ENCODE data around the gene NKAIN2.
"Not testable (repeated sequence)": the region's sequence is repeated elsewhere in the genome, so short reads cannot be mapped to it uniquely, and the experiment has no call there.

The NKAIN2 gene

DNA sequence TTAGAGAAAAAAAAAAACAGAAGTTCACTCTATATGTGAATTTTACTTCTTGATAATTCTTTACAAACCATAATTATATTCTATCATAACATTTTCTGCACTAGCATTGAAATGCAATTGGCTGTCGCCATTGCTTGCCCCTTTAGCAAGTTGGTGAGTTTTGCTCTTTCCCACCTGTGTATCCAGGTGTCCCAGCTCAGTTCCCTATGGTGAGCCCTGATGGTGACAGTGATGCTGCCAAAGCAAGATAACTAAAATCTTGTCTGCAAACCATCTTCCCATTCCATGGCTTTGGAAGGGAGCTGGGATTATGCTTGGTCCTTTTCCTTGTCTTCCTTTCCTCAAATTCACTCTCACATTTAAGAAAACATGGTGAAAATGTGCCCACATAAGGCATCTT, 429.6 kb downstream of the NKAIN2 start:
- DNase-seq, result no peak

DNA sequence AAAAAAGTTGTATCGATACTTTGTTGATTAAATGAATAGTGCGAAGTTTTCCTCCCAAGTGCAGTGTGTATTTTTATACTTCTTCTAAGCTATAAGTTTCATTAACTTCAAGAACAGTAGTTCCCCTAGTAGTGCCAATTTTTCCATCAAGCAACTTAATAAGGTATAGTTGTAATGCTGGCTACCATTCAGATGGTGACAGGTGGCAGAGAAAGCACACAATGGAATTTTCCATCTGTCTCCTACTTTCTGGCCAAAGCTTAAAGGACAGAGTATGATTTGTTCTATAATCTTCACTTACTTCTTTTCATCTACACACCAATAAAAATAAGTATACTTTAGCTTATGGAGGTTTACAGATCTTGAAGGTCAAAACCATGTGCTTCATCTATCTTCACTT, 431.1 kb downstream of the NKAIN2 start:
- no peak for DNase-seq

DNA sequence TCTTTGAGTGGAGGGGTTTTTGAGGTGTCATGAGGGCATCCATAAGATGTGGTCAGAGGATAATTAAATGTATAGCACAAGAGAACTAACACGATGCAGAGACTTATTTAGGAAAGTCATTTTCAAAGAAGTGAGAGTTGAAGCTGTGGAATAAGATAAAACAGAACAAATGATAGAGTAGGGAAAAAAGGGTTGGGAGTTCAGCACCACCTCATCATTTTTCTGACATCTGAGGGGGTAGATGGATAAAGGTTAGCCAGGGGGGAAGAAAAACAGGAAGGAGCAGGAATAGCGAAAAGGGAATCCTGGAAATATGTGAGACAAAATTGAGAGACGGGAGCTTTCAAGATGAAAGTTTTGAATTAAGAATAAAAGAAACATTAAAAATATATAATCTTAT, 434.2 kb downstream of the NKAIN2 start:
- DNase-seq, result no peak

DNA sequence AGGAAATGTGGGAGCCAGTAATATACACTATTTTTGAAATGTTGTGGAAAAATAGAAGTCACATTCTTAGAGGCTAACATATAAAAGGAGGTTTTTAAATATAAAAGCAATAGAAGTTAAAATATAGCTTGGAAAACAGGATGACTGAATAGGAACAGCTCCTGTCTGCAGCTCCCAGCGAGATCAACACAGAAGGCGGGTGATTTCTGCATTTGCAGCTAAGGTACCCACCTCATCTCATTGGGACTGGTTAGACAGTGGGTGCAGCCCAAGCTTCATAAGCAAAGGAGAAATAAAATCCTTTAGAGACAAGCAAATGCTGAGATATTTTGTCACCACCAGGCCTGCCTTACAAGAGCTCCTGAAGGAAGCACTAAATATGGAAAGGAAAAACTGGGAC, 434.7 kb downstream of the NKAIN2 start:
- not testable (repeated sequence) for DNase-seq

DNA sequence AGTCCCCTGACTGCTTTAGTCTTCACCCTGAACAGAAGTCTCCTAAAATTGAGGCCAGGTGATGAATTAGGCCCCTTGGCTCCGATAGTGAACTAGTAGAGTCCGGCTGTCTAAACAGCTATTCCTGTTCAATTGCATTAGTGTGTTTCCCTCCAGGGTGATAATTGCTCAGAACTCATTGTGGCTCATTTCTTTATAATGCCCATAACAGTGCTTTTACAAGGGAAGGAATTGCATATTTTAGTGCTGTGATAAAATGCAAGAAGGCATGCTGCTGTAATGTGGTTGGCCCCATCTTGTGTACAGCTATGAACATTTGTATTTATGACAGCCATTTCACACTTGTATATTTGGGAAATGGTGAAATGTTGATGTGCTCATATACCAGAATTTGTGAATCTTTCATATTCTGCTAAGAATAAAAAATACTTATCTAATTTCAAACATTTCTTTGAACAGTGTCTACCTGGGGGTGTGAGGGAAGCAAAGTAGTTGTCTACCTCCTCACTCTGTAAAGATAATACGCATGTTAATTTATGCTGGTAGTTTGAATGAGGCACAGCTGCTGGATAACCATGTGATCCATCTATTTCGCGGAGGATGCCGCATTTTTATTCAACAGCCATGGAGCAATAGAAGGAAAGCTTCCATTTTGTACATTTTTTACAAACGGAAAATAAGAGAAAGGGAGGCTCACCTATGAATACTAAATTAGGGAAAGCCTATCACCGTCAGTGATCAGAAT, 451.4 kb downstream of the NKAIN2 start:
- no peak for DNase-seq

DNA sequence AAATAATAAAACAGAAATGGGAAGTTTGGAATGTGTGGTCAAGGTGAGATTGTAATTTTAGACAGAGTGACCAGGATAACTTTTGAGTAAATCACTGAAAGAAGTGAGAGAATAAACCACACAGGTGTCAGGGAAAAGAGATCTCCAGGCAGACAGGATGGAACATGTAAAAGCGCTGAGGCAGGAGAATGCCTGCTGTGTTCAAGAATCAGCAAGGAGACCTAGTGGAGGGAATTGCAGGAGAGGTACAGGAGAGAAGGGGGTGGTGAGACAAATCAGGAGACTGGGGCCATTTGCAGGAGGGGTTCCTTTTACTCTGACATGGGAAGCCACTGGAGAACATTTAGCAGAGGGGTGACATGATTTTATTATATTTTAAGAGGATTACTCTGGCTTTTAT, 456.7 kb downstream of the NKAIN2 start:
- DNase-seq, result no peak

DNA sequence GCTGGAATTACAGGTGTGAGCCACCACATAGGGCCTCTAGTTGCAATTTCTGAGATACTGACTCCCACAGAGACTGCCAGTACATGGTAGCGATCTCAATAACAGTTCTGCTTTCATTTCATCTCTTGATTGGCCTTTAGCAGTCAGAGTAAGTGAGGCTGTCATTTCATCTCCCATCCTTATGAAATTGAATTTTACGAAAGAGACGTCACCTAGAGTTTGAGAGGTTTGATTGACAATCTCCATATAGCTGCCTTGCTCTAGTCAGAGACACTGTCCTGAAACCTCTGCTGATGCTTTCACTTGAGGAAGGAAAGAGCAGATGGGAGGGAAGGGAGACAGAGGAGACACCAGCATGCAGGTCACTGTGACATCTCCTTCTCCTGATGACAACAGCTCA, 466.1 kb downstream of the NKAIN2 start:
- DNase-seq, result no peak

DNA sequence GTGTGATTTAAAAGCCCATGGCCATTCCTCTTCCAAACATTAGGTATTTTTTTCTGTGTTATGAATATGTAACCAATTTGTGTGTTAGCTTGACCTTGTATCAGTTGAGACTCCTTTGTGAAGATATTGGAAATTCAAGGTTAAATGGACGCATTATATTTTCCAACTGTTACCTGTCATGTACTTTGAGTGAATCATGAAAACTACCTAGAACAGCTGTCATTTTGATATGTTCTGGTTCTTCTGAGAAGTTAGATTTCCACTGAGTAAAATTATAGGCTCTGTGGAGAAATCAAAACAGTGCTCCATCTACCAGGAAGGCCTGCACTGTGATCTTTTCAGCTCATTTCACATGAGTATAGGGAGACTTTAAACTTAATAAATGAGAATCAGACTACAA, 470.0 kb downstream of the NKAIN2 start:
- no peak for DNase-seq

DNA sequence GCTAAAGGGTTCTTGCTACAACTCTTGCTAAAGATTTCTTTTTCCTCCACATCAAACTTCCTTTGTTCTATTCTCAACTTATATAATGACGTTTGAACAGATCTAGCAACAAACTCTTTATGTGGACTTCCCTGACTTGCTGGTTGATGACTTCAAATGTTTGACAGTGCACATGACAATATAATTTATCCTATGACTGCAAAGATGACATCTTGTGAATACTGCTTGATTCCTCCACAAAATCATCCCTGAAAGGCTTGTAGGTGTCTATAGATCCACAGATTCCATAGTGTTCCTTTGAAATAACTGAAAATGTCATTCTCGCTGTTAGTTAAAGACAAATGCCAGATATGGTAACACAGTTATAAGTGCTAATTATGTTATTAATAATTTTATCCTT, 478.9 kb downstream of the NKAIN2 start:
- DNase-seq, result no peak

DNA sequence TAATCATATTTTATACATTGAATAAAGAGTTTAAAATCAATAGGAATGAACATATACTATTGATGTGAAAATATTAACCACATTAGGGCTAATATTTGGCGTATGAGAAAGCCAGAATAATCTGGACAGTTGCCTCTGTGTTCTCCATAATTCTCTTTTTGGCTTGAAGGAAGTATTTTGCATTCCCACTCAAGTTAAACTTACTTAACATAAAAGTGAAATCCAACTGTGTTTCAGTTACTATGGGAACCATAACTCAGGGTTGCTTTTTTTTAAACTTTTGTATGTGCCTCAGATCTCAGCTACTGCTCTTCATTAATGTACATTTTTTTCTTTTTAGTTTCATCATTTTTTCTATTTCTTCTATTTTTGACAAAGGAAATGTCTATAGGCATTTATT, 479.8 kb downstream of the NKAIN2 start:
- DNase-seq, result no peak

DNA sequence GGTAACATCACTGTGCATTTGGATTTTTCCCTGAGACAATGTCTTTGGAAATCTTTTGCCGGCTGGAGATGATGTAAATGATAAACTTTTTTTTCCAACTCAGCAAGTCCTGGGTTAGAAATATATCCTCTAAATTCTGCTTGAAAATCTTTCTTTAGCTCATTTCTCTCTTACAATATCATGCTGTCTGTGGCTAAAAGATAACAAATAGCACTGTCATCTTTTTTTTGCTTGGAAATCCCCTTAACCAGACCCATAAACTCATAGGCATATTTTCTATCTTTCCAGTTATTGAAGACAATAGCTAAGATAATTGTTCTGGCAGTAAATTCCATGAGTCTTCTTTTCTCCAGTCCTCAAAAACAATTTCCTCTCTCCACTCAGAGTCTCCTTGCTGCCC, 481.5 kb downstream of the NKAIN2 start:
- no peak for DNase-seq

DNA sequence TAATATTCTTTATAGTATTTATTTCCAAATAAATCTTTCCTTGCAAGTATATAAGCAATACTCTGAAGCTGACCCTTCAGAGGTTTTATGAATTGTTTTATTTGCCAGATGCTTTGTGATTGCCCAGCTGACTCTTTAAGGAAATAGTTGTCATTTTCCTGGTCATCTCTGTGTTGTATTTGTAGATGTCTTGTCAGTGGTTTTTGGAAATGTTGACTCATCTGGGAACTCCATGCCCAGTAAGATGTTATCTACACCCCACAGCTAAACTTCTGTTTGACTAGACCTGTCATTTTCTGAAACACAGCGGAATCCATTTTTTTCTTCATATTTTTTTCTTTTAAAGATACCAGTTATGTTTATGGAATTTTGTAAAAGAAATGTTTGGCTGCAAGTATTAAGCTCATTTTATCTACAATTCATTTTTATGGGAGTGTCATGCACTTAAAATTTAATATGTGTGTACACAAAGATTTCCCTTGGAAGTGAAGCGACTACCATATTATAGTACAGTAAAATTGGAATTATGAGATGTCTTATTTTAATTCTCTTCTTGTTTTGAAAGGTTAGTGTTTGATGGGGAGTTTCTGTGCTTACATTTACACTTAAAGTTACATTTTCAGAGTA, 491.0 kb downstream of the NKAIN2 start:
- DNase-seq, result no peak

DNA sequence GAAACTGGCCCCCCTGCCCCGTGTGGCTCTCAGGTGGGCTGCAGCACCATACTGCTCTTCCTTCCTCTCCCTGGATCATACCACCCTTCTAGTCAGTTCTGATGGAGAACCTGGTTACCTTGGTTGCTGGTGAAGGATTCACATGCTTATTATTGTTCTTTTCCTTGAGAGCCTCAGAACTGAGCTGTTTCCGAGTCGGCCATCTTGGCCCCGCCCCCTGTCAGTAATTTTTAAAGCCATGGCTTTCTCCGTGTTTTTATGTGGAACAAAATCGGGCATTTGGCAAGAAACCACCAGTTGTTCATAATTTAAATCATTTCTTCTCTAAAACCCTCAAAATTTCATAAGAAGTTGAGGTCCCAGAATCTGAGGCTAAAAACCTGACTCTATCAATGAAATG, 493.8 kb downstream of the NKAIN2 start:
- no peak for DNase-seq

DNA sequence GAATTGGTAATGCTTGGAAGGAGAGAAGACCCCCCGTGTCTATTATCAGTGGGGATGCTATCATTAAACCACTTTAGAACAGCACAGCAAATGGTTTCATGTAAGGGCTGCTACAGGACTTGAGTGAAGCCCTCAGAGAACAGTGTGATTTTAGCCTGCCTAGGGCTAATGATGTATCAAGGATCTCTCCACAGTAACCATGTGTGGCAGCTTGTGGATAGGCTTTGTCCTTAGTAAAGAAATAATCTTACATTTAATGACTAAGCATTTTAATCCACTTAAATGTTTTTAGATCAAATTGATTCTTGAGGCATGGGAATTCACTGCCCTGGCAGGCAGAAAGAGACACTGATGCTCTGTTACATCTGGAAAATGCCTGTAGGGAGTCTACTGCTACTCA, 495.1 kb downstream of the NKAIN2 start:
- no peak for DNase-seq

DNA sequence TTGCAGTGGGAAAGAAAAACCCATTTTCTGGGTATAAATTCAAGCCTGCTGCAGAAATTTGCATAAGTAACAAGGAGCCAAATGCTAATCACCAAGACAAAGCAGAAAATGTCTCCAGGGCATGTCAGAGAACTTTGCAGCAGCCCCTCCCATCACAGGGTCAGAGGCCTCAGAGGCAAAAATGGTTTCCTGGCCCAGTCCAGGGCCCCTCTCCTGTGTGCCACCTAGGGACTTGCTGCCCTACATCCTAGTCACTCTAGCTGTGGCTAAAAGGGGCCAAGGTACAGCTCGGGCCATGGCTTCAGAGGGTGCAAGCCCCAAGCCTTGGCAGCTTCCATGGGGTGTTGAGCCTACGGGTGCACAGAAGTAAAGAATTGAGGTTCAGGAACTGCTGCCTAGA, 497.2 kb downstream of the NKAIN2 start:
- not testable (repeated sequence) for DNase-seq

DNA sequence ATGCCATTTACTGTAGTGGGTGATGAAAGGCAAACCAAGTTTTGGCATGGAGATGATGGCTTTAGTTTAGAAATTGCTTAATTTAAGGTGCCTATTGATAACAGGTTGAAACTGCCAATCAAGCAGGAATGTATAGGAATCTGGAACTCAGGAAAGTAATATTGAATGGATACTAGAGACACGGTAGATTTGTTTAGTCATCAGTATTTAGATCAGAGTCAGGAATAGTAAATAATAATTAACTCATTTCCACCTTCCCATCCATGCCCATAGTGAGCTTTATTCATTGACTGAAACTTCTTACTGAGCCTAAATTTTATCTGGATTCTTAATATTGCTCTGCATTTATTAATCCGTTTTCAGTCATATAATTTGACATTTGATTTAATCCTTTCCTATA, 500.3 kb downstream of the NKAIN2 start:
- DNase-seq, result no peak

DNA sequence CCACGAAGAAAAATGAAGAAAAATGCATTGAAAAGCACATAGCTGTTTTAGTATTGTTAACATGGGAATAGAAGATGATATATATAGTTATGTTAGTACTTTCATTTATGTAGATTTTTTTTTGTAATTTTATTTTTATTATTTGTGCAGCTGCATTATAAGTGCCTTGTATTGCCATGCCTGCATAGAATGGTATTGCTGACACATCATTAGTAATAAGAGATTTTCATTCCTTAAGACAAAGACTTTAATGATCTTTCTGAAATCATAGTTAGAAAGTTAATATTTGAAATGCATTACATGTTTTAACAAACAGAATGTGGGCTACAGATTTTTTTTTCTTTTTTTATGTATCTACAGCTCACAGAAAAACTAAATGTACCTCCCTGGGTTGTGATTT, 506.5 kb downstream of the NKAIN2 start:
- DNase-seq, result no peak

DNA sequence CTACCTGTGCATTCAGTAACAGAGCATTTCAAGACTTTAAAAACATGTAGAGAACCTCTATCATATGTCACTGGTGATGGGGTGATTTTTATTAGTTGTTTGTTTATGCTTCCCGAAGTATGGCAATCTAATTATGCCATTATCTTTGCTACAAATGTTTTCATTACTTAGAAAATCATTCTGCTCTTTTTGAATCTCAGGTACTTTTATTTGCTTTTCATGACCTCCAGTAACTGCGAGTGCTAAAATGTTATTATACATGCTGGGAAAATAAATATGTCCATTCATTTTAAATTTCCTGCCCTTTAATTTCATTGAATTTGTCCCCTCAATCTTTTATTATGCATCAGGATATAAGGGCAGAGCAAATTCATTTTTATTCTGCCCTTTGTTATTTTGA, 515.7 kb downstream of the NKAIN2 start:
- no peak for DNase-seq

DNA sequence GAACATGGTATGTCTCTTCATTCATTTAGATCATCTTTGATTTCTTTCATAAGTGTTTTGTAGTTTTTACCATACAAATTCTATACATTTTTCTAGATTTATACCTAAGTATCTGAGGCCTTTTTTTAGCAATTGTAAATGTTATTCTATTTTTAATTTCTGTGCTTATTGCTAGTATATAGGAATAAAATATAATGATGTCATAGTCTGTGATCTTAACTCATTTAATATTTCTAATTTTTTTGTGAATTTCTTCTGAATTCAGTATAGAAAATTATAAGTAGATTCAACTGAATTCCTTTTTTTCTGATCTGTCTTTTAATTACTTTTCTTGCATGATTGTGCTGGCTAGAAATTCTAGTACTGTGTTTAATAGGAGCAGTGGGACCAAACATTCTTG, 520.6 kb downstream of the NKAIN2 start:
- no peak for DNase-seq

DNA sequence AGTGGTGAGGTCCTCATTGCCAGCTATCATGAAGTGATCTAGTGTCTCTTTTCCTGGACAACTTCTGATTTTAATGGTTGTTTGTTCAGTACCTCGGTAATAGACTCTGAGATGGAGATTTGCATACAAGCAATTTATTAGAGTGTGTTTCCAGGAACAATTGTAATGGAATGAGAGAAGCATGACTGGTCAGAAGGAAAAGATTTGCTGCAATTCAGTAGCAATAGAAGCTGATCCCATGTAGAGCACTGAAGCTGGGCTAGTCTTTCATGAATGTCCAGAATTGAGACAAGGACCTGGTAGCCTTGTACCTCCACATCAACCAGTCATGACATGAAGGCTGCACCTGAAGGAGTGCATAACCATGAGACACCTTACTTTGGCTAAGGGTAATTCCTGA, 526.5 kb downstream of the NKAIN2 start:
- no peak for DNase-seq

DNA sequence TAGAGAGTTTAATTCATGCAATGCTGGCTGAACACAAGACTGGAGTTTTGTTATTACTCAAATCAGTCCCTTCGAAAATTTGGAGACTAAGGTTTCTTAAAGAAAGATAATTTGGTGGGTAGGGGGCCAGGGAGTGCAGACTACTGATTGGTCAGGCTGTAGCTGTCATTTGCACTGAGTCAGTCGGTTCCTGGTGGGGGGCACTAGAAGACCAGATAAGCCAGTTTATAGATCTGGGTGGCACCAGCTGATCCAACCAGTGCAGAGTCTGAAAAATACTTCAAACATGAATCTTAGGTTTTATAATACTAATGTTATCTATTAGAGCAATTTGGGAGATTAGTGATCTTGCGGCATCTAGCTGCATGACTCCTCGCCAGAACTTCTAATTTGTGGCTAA, 530.7 kb downstream of the NKAIN2 start:
- no peak for DNase-seq

DNA sequence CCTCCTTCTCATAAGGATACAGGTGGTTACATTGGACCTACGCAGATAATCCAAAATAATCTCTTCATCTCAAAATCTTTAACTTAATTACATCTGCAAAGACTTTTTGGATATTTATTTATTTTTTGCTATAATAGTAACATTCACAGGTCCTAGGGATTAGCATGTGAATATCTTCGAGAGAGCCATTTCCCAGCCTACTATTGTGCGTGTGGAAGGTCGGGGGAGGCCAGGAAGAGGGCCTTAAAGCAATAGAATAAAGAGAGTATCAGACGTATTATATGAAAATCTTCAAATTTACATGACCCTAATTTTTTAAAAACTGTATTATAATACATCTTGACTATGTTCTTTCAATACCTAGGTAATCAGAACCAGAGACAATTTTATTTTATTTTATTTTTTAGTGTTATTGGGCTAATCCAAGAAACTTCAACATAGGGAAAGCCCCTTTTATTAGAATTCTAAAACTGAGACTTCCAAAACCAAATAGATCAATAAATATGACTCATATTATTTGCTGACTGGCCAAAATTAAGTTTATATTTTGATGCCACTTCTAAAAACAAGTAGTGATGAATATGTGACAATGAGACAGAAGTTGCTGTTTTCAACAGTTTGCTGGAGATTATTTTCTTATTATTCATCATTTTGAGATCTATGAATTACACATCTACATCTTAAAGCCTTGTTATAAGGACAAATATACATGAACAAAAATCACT, 536.1 kb downstream of the NKAIN2 start:
- DNase-seq, result no peak

DNA sequence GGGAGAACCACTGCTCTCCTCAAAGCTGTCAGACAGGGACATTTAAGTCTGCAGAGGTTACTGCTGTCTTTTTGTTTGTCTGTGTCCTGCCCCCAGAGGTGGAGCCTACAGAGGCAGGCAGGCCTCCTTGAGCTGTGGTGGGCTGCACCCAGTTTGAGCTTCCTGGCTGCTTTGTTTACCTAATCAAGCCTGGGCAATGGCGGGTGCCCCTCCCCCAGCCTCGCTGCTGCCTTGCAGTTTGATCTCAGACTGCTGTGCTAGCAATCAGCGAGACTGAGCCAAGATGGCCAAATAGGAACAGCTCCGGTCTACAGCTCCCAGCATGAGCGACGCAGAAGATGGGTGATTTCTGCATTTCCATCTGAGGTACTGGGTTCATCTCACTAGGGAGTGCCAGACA, 544.7 kb downstream of the NKAIN2 start:
- not testable (repeated sequence) for DNase-seq

DNA sequence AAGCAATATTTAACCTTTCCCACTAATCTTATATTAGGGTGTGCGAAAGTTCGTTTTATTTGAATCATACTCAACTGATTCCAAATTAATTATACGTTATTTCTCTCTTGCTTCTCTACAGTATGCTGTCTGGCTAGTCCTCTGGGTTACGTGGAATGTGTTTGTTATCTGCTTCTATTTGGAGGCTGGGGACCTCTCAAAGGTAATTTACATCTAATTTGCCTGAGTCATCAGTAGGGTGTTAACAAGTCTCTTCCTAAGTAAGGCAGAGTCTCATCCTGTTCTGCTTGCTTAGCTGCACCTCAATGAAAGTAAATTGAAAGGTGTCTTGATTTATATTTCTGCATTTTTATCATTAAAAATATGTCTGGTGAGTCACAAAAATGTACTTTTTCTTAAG, 551.5 kb downstream of the NKAIN2 start:
- no peak for DNase-seq

Data from activated CD4-positive, alpha-beta T cell treated with anti-CD3 and anti-CD28 coated beads, Interleukin-2, amount 50 U/mL, for 4 hours (primary cell).